Lower lobe of right lung (tissue), 2 donors: ENCODE measurements around the gene BLTP1. TPM values are rescaled to one million over a fixed set of nuclear protein-coding genes. Genes with fewer than 3 reads are reported as not detected.

Experiments
- ATAC-seq, 2 donors: fragments of 200-7000 bp; cut with Tn5 transposase; one replicate each; pipeline ENCODE4 v1.9.1; 2020 to 2022; ENCODE audit warnings: mild to moderate bottlenecking in 2 of 2, moderate library complexity in 2 of 2
- DNase-seq: peaks from one replicate; pipeline ENCODE4 v3.0.0-alpha.2; 2020
- H3K27ac ChIP-seq: fragments of 200-600 bp; one replicate; pipeline ENCODE4 v1.8.0; 2022
- H3K27me3 ChIP-seq: fragments of 200-600 bp; one replicate; pipeline ENCODE4 v1.8.0; 2022; ENCODE audit warnings: low read depth
- H3K36me3 ChIP-seq: fragments of 200-600 bp; one replicate; pipeline ENCODE4 v1.8.0; 2022; ENCODE audit warnings: mild to moderate bottlenecking
- H3K4me1 ChIP-seq: fragments of 200-600 bp; one replicate; pipeline ENCODE4 v1.8.0; 2022
- H3K4me3 ChIP-seq: fragments of 200-600 bp; one replicate; pipeline ENCODE4 v1.8.0; 2022; ENCODE audit warnings: mild to moderate bottlenecking
- H3K9me3 ChIP-seq: fragments of 200-600 bp; one replicate; pipeline ENCODE4 v1.8.0; 2022
- intact Hi-C: fragments of 100-400 bp; cut with DNase I; formaldehyde crosslinking; loops from one replicate; pipeline ENCODE4 v1.11.0; 2022
- total RNA-seq: library from RNA; stranded (reverse); fragmentation: NEBNext Ultra II Directional; extraction: Animal tissue kit (Norgen Biotek cat#: 25700); gene quantifications from one replicate; pipeline ENCODE4 v1.2.1, GENCODE V29; 2021
- TF ChIP-seq, protein P1 (sequence below): fragments of 200-600 bp; IDR thresholded peaks from one replicate; pipeline ENCODE4 v1.8.0; 2022; ENCODE audit warnings: antibody characterized with exemption, mild to moderate bottlenecking
- donor health status: DM: no; HTN: yes; CAD: no; lungs with severe emphysema.

The BLTP1 gene
- total RNA-seq, 1 donor from 2014 or later = 84.4 TPM

GRCh38 chr4:122152711-122153226, 638 bp downstream of the BLTP1 start:
- peak overlapping the region; percentile 98 for H3K27ac ChIP-seq
- ATAC-seq (peak; percentile 64 to 69), DNase-seq (peak; percentile 67)
- H3K27me3 ChIP-seq = no peaks in the 10 kb centered on the region
- intact Hi-C loops = no loop called here
- H3K4me3 ChIP-seq = peak overlapping the region; percentile 97
- H3K4me1 ChIP-seq = peaks cover 32% of the 10 kb centered on the region
- peaks cover 5% of the 10 kb centered on the region for H3K36me3 ChIP-seq
- TF ChIP-seq, protein P1, sequence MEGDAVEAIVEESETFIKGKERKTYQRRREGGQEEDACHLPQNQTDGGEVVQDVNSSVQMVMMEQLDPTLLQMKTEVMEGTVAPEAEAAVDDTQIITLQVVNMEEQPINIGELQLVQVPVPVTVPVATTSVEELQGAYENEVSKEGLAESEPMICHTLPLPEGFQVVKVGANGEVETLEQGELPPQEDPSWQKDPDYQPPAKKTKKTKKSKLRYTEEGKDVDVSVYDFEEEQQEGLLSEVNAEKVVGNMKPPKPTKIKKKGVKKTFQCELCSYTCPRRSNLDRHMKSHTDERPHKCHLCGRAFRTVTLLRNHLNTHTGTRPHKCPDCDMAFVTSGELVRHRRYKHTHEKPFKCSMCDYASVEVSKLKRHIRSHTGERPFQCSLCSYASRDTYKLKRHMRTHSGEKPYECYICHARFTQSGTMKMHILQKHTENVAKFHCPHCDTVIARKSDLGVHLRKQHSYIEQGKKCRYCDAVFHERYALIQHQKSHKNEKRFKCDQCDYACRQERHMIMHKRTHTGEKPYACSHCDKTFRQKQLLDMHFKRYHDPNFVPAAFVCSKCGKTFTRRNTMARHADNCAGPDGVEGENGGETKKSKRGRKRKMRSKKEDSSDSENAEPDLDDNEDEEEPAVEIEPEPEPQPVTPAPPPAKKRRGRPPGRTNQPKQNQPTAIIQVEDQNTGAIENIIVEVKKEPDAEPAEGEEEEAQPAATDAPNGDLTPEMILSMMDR = no peak
- no peaks in the 10 kb centered on the region for H3K9me3 ChIP-seq

GRCh38 chr4:122156819-122157218, 4.7 kb downstream of the BLTP1 start:
- intact Hi-C loops = no loop called here

GRCh38 chr4:122163301-122163700, 11.2 kb downstream of the BLTP1 start:
- Histone ChIP-seq H3K27ac (no peak overlapping the region), H3K36me3 (peaks cover 3% of the 10 kb centered on the region), H3K4me1 (peaks cover 29% of the 10 kb centered on the region), H3K27me3 (no peaks in the 10 kb centered on the region), H3K4me3 (no peak overlapping the region), H3K9me3 (no peaks in the 10 kb centered on the region)
- no peak for ATAC-seq
- no peak for DNase-seq
- intact Hi-C loops = no loop called here
- TF ChIP-seq, protein P1 = no peak

More at GRCh38 chr4:122156819-122157218, 4.7 kb downstream of the BLTP1 start:
- H3K36me3 ChIP-seq = peaks cover 13% of the 10 kb centered on the region
- H3K27ac ChIP-seq = no peak overlapping the region
- H3K4me1 ChIP-seq = peaks cover 28% of the 10 kb centered on the region
- H3K4me3 ChIP-seq = no peak overlapping the region
- ATAC-seq (no peak), DNase-seq (no peak)
- no peaks in the 10 kb centered on the region for H3K9me3 ChIP-seq
- no peaks in the 10 kb centered on the region for H3K27me3 ChIP-seq
- TF ChIP-seq, protein P1 = no peak

GRCh38 chr4:122163767-122164166, 11.6 kb downstream of the BLTP1 start:
- H3K36me3 ChIP-seq = no peaks in the 10 kb centered on the region
- ATAC-seq (peak; percentile 27 to 64), DNase-seq (no peak)
- intact Hi-C loops = no loop called here
- H3K27me3 ChIP-seq = no peaks in the 10 kb centered on the region
- H3K27ac ChIP-seq = no peak overlapping the region
- TF ChIP-seq, protein P1 = no peak
- no peak overlapping the region for H3K4me3 ChIP-seq
- H3K4me1 ChIP-seq = peaks cover 30% of the 10 kb centered on the region
- no peaks in the 10 kb centered on the region for H3K9me3 ChIP-seq

DNA sequence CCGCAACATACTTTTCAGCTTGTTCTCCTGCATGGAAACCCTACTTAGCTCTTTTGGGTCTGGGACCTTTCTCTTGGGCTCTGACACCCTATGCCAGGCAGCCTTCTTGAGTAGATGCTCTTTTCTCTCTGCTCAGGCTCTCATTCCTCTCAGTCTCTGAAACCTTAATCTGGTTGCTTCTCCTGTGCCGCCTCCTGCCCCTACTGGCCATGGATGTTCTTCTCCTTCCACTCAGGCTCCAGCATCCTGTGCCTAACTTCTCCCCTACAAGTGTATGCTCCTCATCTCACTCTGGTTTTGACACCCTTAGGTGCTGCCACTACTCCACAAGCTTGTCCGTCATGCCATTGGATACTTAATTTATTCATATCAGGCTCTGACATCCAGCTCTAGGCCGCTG, 15.2 kb downstream of the BLTP1 start:
- no peak overlapping the region for H3K4me3 ChIP-seq
- TF ChIP-seq, protein P1 = no peak
- peaks cover 41% of the 10 kb centered on the region for H3K4me1 ChIP-seq
- intact Hi-C loops = no loop called here
- H3K36me3 ChIP-seq = no peaks in the 10 kb centered on the region
- DNase-seq = no peak
- H3K9me3 ChIP-seq = no peaks in the 10 kb centered on the region
- H3K27me3 ChIP-seq = no peaks in the 10 kb centered on the region
- no peak overlapping the region for H3K27ac ChIP-seq
- peak in 1 of 2 donors; percentile 19 for ATAC-seq
